HG03460 (cell line): ENCODE data around the gene DSG4.
A peak's percentile ranks its signal among the peaks of the same experiment; 100 is the strongest.

Experiments used
- ATAC-seq: cut with Tn5 transposase; IDR thresholded peaks from one replicate; pipeline ENCODE4 v1.9.1; 2021; ENCODE audit not compliant: unreplicated experiment

The DSG4 gene

GRCh38 chr18:31403409-31403808, 26.8 kb downstream of the DSG4 start:
- ATAC-seq, result no peak

GRCh38 chr18:31407649-31408048, 31.1 kb downstream of the DSG4 start:
- no peak for ATAC-seq

GRCh38 chr18:31409276-31409675, 32.7 kb downstream of the DSG4 start:
- ATAC-seq, result no peak

GRCh38 chr18:31410716-31411483, 34.3 kb downstream of the DSG4 start:
- ATAC-seq, result no peak

GRCh38 chr18:31413137-31413536, 36.6 kb downstream of the DSG4 start:
- ATAC-seq, result no peak

GRCh38 chr18:31417850-31418249, 41.3 kb downstream of the DSG4 start:
- no peak for ATAC-seq

GRCh38 chr18:31419457-31419932, 42.9 kb downstream of the DSG4 start:
- no peak for ATAC-seq

GRCh38 chr18:31420032-31420431, 43.5 kb downstream of the DSG4 start:
- ATAC-seq, result no peak

- no peak for ATAC-seq
These were observed 43.9 kb downstream of the DSG4 start for GRCh38 chr18:31420524-31420923.

- ATAC-seq, result peak; percentile 75
These were observed 47.9 kb downstream of the DSG4 start for GRCh38 chr18:31424383-31424988.

GRCh38 chr18:31426021-31426420, 49.4 kb downstream of the DSG4 start:
- ATAC-seq, result no peak

GRCh38 chr18:31426871-31427406, 50.4 kb downstream of the DSG4 start:
- ATAC-seq, result no peak

- ATAC-seq, result no peak
These were observed 51.6 kb downstream of the DSG4 start for GRCh38 chr18:31428211-31428610.

GRCh38 chr18:31429623-31430022, 53.0 kb downstream of the DSG4 start:
- no peak for ATAC-seq

- no peak for ATAC-seq
These were observed 53.5 kb downstream of the DSG4 start for GRCh38 chr18:31430072-31430471.

GRCh38 chr18:31430554-31430953, 54.0 kb downstream of the DSG4 start:
- no peak for ATAC-seq

GRCh38 chr18:31432316-31432715, 55.7 kb downstream of the DSG4 start:
- no peak for ATAC-seq

GRCh38 chr18:31436825-31437224, 60.2 kb downstream of the DSG4 start:
- no peak for ATAC-seq

GRCh38 chr18:31438402-31438801, 61.8 kb downstream of the DSG4 start:
- ATAC-seq, result no peak

GRCh38 chr18:31439807-31440325, 63.3 kb downstream of the DSG4 start:
- no peak for ATAC-seq

- ATAC-seq, result no peak
These were observed 64.2 kb downstream of the DSG4 start for GRCh38 chr18:31440787-31441186.

- no peak for ATAC-seq
These were observed 64.9 kb downstream of the DSG4 start for GRCh38 chr18:31441493-31441892.
